IMR-90 (cell line): ENCODE data around the gene KRTAP1-5. TPM values are rescaled to one million over a fixed set of nuclear protein-coding genes. Genes with fewer than 3 reads are reported as not detected.

Experiments used
- ATAC-seq: fragments of 200-7000 bp; cut with Tn5 transposase; 2 replicates; pipeline ENCODE4 v1.9.1; 2020; ENCODE audit warnings: low read depth, mild to moderate bottlenecking, moderate library complexity
- BruUV-seq: library from RNA; stranded (reverse); fragments of 400-500 nt; replicated peaks from 2 replicates; lab custom pipeline; 2021; lab: Mats Ljungman, UMichigan
- CTCF ChIA-PET: fragments of 300-600 bp; formaldehyde crosslinking; extraction: SDS; loops from one replicate; lab custom pipeline; 2021; ENCODE audit warnings: antibody characterized with exemption; lab: Yijun Ruan, JAX
- POLR2A ChIA-PET: fragments of 300-600 bp; sonication (Branson Sonifier 250); formaldehyde crosslinking; loops from one replicate; lab custom pipeline; 2022; ENCODE audit warnings: antibody characterized with exemption; ENCODE audit not compliant: unreplicated experiment; lab: Charles Lee
- DNase-seq: peaks from one replicate; pipeline ENCODE4 v3.0.0; 2013
- H2AFZ ChIP-seq: replicated peaks from 2 replicates; pipeline ENCODE3; 2013; ENCODE audit warnings: low read length, mild to moderate bottlenecking; ENCODE audit not compliant: poor library complexity
- H2AK5ac ChIP-seq: 2 replicates; pipeline ENCODE4 v1.6.1; 2013; ENCODE audit warnings: low read depth, low read length, inconsistent platforms
- H2AK9ac ChIP-seq: replicated peaks from 2 replicates; pipeline ENCODE3; 2013; ENCODE audit warnings: mild to moderate bottlenecking, low read depth, low read length, moderate library complexity; ENCODE audit not compliant: poor library complexity
- H2BK120ac ChIP-seq: 2 replicates; pipeline ENCODE4 v1.6.1; 2013; ENCODE audit warnings: low read depth, low read length, inconsistent platforms
- H2BK15ac ChIP-seq: 3 replicates; pipeline ENCODE4 v1.6.1; 2013; ENCODE audit warnings: low read depth, low read length, inconsistent platforms
- H2BK20ac ChIP-seq: 2 replicates; pipeline ENCODE4 v1.6.1; 2013; ENCODE audit warnings: low read depth, mild to moderate bottlenecking, inconsistent platforms, low read length, moderate library complexity
- H2BK5ac ChIP-seq: 2 replicates; pipeline ENCODE4 v1.6.1; 2013; ENCODE audit warnings: mild to moderate bottlenecking, low read depth, low read length, inconsistent platforms; ENCODE audit not compliant: poor library complexity, severe bottlenecking
- H3K14ac ChIP-seq: replicated peaks from 2 replicates; pipeline ENCODE4 v1.6.1; 2013; ENCODE audit warnings: low read depth, low read length, inconsistent platforms
- H3K18ac ChIP-seq: 2 replicates; pipeline ENCODE4 v1.6.1; 2013; ENCODE audit warnings: low read depth, low read length, control low read depth
- H3K23ac ChIP-seq: 2 replicates; pipeline ENCODE4 v1.6.1; 2013; ENCODE audit warnings: low read depth, low read length, inconsistent platforms
- H3K27ac ChIP-seq: 2 replicates; pipeline ENCODE4 v1.5.1; 2013; ENCODE audit warnings: mild to moderate bottlenecking, control low read depth, low read length; ENCODE audit not compliant: insufficient read depth
- H3K27me3 ChIP-seq: 2 replicates; pipeline ENCODE4 v1.6.1; 2013; ENCODE audit warnings: low read length; ENCODE audit not compliant: control insufficient read depth, insufficient read depth
- H3K36me3 ChIP-seq: 2 replicates; pipeline ENCODE4 v1.6.1; 2013; ENCODE audit warnings: low read length, mixed read lengths; ENCODE audit not compliant: control insufficient read depth, insufficient read depth
- H3K4ac ChIP-seq: 2 replicates; pipeline ENCODE4 v1.6.1; 2013; ENCODE audit warnings: low read depth, low read length, inconsistent platforms
- H3K4me1 ChIP-seq: 2 replicates; pipeline ENCODE4 v1.6.1; 2013; ENCODE audit warnings: low read length, mixed read lengths; ENCODE audit not compliant: control insufficient read depth, insufficient read depth
- H3K4me2 ChIP-seq: 2 replicates; pipeline ENCODE4 v1.6.1; 2013; ENCODE audit warnings: low read depth, mild to moderate bottlenecking, control low read depth, low read length, moderate library complexity
- H3K4me3 ChIP-seq: 2 replicates; pipeline ENCODE4 v1.5.1; 2013; ENCODE audit warnings: low read depth, mild to moderate bottlenecking, control low read depth, low read length, moderate library complexity; ENCODE audit not compliant: insufficient read depth
- H3K56ac ChIP-seq: 2 replicates; pipeline ENCODE4 v1.6.1; 2013; ENCODE audit warnings: low read length, inconsistent platforms; ENCODE audit not compliant: insufficient read depth; ENCODE audit errors: extremely low read depth
- H3K79me1 ChIP-seq, 2 experiments: 2 replicates each; pipeline ENCODE4 v1.6.1; 2013; ENCODE audit warnings: low read length in 2 of 2, inconsistent platforms in 1 of 2, low read depth in 1 of 2
- H3K9ac ChIP-seq: 2 replicates; pipeline ENCODE4 v1.6.1; 2013; ENCODE audit warnings: low read depth, low read length, control low read depth
- H3K9me1 ChIP-seq: 2 replicates; pipeline ENCODE4 v1.6.1; 2013; ENCODE audit warnings: low read length, inconsistent platforms; ENCODE audit not compliant: insufficient read depth
- H3K9me3 ChIP-seq: 2 replicates; pipeline ENCODE4 v1.6.1; 2013; ENCODE audit warnings: low read length; ENCODE audit not compliant: control insufficient read depth, insufficient read depth
- H4K20me1 ChIP-seq: 2 replicates; pipeline ENCODE4 v1.6.1; 2013; ENCODE audit warnings: low read length, inconsistent platforms; ENCODE audit not compliant: insufficient read depth
- H4K5ac ChIP-seq: 2 replicates; pipeline ENCODE4 v1.6.1; 2013; ENCODE audit warnings: mild to moderate bottlenecking, low read depth, low read length, control low read depth
- H4K8ac ChIP-seq, 2 experiments: 2 replicates each; pipeline ENCODE4 v1.6.1; 2013; ENCODE audit warnings: low read depth in 2 of 2, low read length in 2 of 2, control low read depth in 1 of 2, inconsistent platforms in 1 of 2
- H4K91ac ChIP-seq: 2 replicates; pipeline ENCODE4 v1.6.1; 2013; ENCODE audit warnings: low read depth, low read length, inconsistent platforms; ENCODE audit not compliant: insufficient read depth
- BHLHE40 ChIP-seq: fragments of 150-350 bp; IDR thresholded peaks from 2 replicates; pipeline ENCODE4 v1.6.1; 2016; ENCODE audit warnings: mild to moderate bottlenecking, low read depth, low read length
- MAFK ChIP-seq: IDR thresholded peaks from 2 replicates; pipeline ENCODE4 v1.6.1; 2012; ENCODE audit warnings: low read depth, low read length, improper control_type of control experiment
- RCOR1 ChIP-seq: IDR thresholded peaks from 2 replicates; pipeline ENCODE4 v1.6.1; 2012; ENCODE audit warnings: mild to moderate bottlenecking, low read length, improper control_type of control experiment; ENCODE audit not compliant: insufficient replicate concordance
- WGBS, 2 experiments: methylation state at CpG; one replicate each; pipeline versions ENCODE4 v1.1.5 to v1.1.7; 2013; ENCODE audit warnings: missing lambda C conversion rate in 2 of 2; ENCODE audit not compliant: insufficient read length in 1 of 2; ENCODE audit errors: extremely low coverage in 2 of 2; 5-methylcytosine and 5-hydroxymethylcytosine counted together
- dilution Hi-C: fragments of 300-500 bp; cut with HindIII; formaldehyde crosslinking; loops from one replicate; pipeline ENCODE4 v1.14.3; 2018; ENCODE audit warnings: low sequenced_read_pairs; ENCODE audit not compliant: unreplicated experiment
- in situ Hi-C: fragments of 300-500 bp; cut with MboI; formaldehyde crosslinking; loops from 3 replicates; pipeline ENCODE4 v1.14.3; 2019; ENCODE audit warnings: low sequenced_read_pairs, inconsistent platforms, mixed read lengths
- intact Hi-C: fragments of 100-400 bp; cut with micrococcal nuclease; formaldehyde crosslinking; loops from 2 replicates; pipeline ENCODE4 v1.10.0; 2022
- polyA plus RNA-seq, 3 experiments: library from polyadenylated mRNA; depleted of rRNA; stranded (reverse); fragments of >200 nt; gene quantifications; 2 replicates each; pipeline ENCODE4 v1.2.3, GENCODE V29; 2012; ENCODE audit warnings: low replicate concordance in 1 of 3
- total RNA-seq: library from RNA; depleted of rRNA; stranded (reverse); fragments of >200 nt; gene quantifications from 2 replicates; pipeline ENCODE4 v1.2.3, GENCODE V29; 2012

KRTAP1-5 gene
- total and polyA plus RNA-seq, 2 of the 4 experiments (the other 2 are of a cell fraction): 27.0 to 34.8 TPM

- H3K4me3 ChIP-seq: no peak overlapping the region
- H2BK120ac ChIP-seq: peak overlapping the region; percentile 88
- H4K20me1 ChIP-seq: no peaks in the 10 kb centered on the region
- H2AK9ac ChIP-seq: no peak overlapping the region
- H2BK20ac ChIP-seq: peak overlapping the region; percentile 77
- peak overlapping the region; percentile 1; the same call in 1 of the 2 replicates for H3K18ac ChIP-seq
- no CpG with 5 or more reads among the region's 2 CpGs for WGBS, 2 experiments
- H3K9ac ChIP-seq: no peak overlapping the region
- BruUV-seq: no TSS peak
- peak overlapping the region; percentile 63 for H3K56ac ChIP-seq
- peak overlapping the region; percentile 33 to 76; a peak in 3 of 4 replicates for H4K8ac ChIP-seq
- peak overlapping the region; percentile 53 for H4K91ac ChIP-seq
- H2BK5ac ChIP-seq: peak overlapping the region; percentile 82
- H3K79me1 ChIP-seq: no peaks in the 10 kb centered on the region
- dilution Hi-C loops (no loop called here), in situ Hi-C loops (no loop called here), intact Hi-C loops (no loop called here)
- DNase-seq (peak; percentile 84), ATAC-seq (peak; percentile 81)
- no peak overlapping the region for H2AFZ ChIP-seq
- TF ChIP-seq BHLHE40 (peak; percentile 45; the same call in 1 of the 2 replicates), RCOR1 (peak; percentile 22), MAFK (no peak)
- peak overlapping the region; percentile 54 for H3K23ac ChIP-seq
- CTCF ChIA-PET: no interaction called here
- H3K9me1 ChIP-seq: peaks cover 11% of the 10 kb centered on the region; the same call in 1 of the 2 replicates
- H3K9me3 ChIP-seq: no peaks in the 10 kb centered on the region
- peak overlapping the region; percentile 67 for H3K14ac ChIP-seq
- peak overlapping the region; percentile 6; the same call in 1 of the 3 replicates for H2BK15ac ChIP-seq
- no peaks in the 10 kb centered on the region for H3K36me3 ChIP-seq
- peak overlapping the region; percentile 37 for H2AK5ac ChIP-seq
- peaks cover 5% of the 10 kb centered on the region for H3K4me1 ChIP-seq
- H3K27ac ChIP-seq: peak overlapping the region; percentile 1; the same call in 1 of the 2 replicates
- peak overlapping the region; percentile 57; the same call in 1 of the 2 replicates for H3K4me2 ChIP-seq
- POLR2A ChIA-PET: interaction anchor here (1.0 kb wide), 1 partner anchor 10 kb away, joined by 5 read pairs; no protein-coding TSS in a partner anchor
- H4K5ac ChIP-seq: no peak overlapping the region
- peak overlapping the region; percentile 67 for H3K4ac ChIP-seq
- no peaks in the 10 kb centered on the region for H3K27me3 ChIP-seq
Measured at GRCh38 chr17:41049110-41049509, 22.1 kb upstream of the KRTAP1-5 start.
